GM12874 (cell line): ENCODE results near the gene GTF2F1.

Experiments
- TF ChIP-seq, protein P1 (sequence below): IDR thresholded peaks from 2 replicates; pipeline ENCODE4 v1.5.1; 2011; ENCODE audit warnings: low read depth, mild to moderate bottlenecking, control low read depth, low read length, moderate library complexity; ENCODE audit not compliant: insufficient read depth

Gene GTF2F1

DNA sequence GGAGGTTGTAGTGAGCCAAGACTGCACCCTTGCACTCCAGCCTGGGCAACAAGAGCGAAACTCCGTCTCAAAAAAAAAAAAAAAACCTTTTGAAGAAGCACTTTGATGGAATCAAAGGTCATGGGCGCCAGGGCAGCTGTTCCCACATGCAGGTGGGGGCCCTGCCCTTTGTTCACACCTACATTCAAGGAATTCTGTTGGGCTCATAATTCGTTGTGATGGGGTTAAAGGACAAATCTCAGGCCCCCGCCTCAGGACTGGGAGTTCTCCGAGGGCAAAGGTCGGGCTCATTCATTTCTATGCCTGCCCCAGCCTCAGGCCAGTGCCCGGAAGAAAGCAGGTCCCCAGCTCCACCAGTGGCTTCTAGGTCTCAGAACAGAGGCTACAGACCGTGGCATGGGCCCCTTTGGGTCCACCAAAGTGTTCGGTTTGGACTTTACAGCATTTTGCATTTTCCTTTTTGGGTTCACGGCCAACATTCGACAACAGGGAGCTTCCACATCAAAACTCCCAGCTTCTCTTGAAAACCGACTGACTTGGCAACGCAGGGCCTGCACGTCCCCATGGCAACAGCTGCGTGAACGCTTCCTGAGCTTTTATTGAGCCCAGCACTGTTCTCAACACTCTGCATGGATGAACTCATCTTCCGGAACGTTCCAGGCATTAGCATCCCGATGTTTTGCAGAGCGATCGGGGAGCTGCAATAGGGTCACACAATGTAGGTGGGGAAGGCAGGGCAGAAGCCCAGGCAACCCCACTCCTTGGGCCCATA, 10.1 kb upstream of the GTF2F1 start:
- TF ChIP-seq, protein P1, sequence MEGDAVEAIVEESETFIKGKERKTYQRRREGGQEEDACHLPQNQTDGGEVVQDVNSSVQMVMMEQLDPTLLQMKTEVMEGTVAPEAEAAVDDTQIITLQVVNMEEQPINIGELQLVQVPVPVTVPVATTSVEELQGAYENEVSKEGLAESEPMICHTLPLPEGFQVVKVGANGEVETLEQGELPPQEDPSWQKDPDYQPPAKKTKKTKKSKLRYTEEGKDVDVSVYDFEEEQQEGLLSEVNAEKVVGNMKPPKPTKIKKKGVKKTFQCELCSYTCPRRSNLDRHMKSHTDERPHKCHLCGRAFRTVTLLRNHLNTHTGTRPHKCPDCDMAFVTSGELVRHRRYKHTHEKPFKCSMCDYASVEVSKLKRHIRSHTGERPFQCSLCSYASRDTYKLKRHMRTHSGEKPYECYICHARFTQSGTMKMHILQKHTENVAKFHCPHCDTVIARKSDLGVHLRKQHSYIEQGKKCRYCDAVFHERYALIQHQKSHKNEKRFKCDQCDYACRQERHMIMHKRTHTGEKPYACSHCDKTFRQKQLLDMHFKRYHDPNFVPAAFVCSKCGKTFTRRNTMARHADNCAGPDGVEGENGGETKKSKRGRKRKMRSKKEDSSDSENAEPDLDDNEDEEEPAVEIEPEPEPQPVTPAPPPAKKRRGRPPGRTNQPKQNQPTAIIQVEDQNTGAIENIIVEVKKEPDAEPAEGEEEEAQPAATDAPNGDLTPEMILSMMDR = no peak

DNA sequence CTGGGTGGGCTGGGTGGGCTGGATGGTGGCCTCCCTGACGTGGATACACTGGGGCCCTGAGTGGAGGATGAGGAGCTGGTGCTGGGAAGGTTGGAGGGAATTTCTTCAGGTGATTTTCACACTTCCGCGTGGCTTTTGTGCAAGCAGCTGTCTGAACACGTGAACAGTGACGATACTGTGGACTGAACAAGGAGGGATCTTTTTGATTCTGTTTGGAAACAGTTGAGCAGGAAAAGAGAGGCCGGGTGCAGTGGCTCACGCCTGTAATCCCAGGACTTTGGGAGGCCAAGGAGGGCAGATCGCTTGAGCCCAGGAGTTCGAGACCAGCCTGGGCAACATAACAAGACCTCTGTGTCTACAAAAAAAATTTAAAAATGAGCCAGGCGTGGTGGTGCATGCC, 9.1 kb upstream of the GTF2F1 start:
- TF ChIP-seq, protein P1 = no peak

DNA sequence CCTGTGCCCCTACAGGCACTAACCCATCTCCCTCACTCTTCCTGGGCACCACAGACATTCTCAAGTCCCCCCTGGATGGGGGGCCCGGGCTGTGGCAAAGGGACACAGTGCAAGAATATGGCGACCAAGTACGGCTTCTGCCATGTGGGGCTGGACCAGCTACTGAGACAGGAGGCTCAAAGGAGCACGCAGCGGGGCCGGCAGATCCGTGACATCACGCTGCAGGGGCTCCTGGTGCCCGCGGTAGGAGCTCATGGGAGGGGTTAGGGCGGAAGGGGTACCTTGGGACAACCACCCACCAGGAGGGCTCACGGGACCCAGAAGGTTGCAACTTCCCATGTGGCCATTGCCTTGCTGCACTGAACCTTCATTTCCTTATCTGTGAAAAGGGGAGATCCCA, 3.3 kb upstream of the GTF2F1 start:
- TF ChIP-seq, protein P1 = no peak

DNA sequence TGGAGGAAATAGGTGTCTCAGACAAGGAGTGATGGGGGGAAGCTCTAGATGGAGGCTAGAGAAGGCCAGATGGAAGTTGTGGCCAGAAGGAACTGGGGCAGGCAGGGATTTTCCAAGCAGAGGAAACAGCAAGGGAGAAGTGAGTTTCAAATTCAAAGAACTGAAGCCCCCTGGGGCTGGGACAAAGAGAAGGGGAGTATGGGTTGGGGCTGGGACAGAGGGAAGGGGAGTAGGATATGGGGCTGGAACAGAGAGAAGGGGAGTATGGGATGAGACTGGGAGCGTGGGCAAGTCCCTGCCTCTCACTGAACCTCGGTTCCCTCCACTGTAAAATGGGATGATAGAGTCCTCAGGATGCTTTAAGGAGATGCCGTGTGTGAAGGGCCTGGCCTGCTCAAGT, 1.9 kb upstream of the GTF2F1 start:
- TF ChIP-seq, protein P1 = no peak

DNA sequence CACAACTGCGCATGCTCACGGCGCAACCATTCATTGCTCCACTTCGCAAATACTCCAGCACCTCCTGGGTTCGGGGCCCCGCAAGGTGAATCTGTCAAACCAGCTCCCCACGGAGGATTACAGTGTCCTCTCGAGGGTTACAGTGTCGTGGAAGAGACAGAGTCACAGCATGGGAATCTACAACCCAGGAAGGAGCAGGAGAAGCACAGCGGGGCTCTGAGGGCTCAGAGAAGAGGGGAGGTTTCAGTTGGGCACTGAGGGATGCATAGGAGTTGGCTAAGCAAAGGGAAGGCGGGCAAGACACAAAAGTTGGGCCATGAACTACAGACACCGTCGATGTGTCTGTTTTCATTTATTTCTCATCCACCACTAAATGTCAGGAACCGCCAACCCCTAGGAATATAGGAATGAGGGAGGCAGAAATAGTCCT, 1.0 kb upstream of the GTF2F1 start:
- TF ChIP-seq, protein P1 = no peak

DNA sequence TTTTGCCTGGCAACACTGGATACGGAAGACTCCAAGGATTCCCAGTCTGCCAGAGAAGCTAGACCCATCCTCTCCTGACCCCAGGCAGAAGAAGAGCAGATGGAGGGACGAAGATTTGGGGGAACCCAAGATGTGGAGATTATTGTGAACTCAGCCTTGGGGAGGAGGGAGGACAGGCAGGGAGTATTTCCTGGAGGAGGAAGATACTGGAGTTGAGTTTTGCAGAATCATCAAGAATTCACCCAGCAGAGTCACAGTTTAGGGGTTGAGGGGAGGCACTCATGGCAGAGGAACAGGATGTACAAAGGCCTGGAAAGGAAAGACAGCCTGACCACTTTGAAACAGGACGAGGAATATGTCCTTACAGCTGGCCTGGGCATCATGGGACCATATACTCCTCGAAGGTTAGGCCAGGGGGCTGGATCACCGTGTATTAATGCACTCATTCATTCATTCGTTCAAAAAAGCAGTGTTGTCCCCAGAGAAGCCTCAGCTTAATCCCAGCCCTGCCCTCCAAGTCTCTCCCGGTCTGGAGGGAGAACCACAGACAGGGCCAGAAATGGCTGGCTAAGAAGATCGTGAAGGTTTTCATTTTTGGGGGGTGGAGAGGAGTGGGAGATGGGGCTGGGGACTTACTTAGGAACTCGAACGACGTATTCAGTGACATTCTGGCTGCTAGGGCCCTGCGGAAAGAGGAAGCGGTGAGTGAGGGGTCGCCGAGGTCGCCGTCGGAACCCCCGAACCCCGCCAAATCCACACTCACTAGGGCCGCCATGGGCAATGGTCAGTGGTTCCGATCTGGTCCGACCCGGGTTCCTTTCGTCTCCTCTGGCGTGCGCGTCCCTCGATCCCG, 517 bp downstream of the GTF2F1 start:
- TF ChIP-seq, protein P1 = no peak

DNA sequence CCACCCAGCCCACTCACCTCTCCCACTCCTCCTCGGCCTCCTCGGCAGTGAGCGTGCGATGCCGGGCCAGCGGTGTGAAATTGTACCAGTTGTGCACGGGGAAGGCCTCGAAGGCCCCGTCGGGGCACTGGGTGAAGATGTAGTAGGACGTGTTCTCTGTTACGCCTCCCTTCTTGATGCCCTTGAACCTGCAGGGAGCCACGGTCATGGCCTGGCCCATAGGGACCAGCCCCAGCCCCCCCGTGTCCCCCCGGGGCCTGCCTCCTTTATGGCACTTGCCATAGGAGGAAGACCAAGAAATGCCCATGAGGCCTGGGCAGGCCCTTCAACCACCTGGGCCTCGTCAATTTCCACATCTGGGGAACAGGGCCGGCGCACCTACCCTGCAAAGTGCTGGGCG, 5.6 kb downstream of the GTF2F1 start:
- TF ChIP-seq, protein P1 = no peak
